Left cardiac atrium (tissue), 4 donors: Measurements from ENCODE around the gene C9orf152. TPM values are rescaled to one million over a fixed set of nuclear protein-coding genes. Genes with fewer than 3 reads are reported as not detected.
"Not testable (repeated sequence)": the region's sequence is repeated elsewhere in the genome, so short reads cannot be mapped to it uniquely, and the experiment has no call there.

Experiments used
- ATAC-seq, 2 donors: fragments of 200-7000 bp; cut with Tn5 transposase; one replicate each; pipeline ENCODE4 v1.9.1; 2020; ENCODE audit warnings: mild to moderate bottlenecking in 2 of 2, moderate library complexity in 2 of 2
- DNase-seq: peaks from one replicate; pipeline ENCODE4 v3.0.0-alpha.2; 2020
- intact Hi-C, 2 donors: fragments of 100-400 bp; cut with DNase I; formaldehyde crosslinking; loops; one replicate each; pipeline versions ENCODE4 v1.14.1 to v1.15.1; 2022 to 2023
- total RNA-seq, 2 donors: library from RNA; stranded (reverse); fragmentation: NEBNext Ultra II Directional; extraction: Animal tissue kit (Norgen Biotek cat#: 25700); gene quantifications; one replicate each; pipeline ENCODE4 v1.2.1, GENCODE V29; 2021
- donor health status: DM: no; HTN: yes; CAD: no.
- donor health status: DM: no; HTN: yes; CAD: no; lungs with severe emphysema.
- donor health status: DM: yes; HTN: yes; CAD: no.
- donor health status: Dilated cardiomyopathy.

The C9orf152 gene
- total RNA-seq, 2 donors from 2014 or later = not detected

DNA sequence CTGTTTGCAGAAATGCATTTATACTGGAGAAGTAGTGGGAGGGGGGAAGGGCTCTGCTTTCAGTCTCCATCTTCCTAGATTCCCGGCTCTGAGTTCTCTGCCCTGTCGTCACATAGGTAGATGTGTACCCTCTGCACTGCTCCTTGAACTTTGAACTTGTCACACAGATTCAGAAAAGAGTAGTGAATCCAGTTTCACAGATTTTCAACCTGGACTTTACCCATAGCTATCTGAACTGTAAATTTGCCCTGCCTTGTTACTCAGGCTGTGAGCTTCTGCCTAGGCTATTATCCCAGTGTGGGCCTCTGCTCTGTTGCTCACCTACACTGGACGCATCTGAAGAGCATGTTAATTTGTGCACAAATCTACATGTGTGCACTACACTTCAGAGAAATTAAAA lies 12.8 kb upstream of the C9orf152 start:
- no peak for ATAC-seq
- no peak for DNase-seq
- intact Hi-C loops = no loop called here

GRCh38 chr9:110217656-110218099 lies 9.7 kb upstream of the C9orf152 start:
- intact Hi-C loops = loop anchor here in 1 of 2 donors (10.0 kb wide), 1 partner anchor 313 kb away; no protein-coding TSS in a partner anchor
- DNase-seq (no peak), ATAC-seq (no peak)

GRCh38 chr9:110214586-110215355 lies 6.8 kb upstream of the C9orf152 start:
- intact Hi-C loops = loop anchor here in 1 of 2 donors (5.0 to 10.0 kb wide), 2 partner anchors 310 to 642 kb away; no protein-coding TSS in a partner anchor
- no peak for ATAC-seq
- DNase-seq = no peak

GRCh38 chr9:110214090-110214489 lies 6.1 kb upstream of the C9orf152 start:
- DNase-seq (no peak), ATAC-seq (no peak)
- intact Hi-C loops = loop anchor here in 1 of 2 donors (5.0 to 10.0 kb wide), 2 partner anchors 309 to 642 kb away; no protein-coding TSS in a partner anchor

- ATAC-seq (no peak), DNase-seq (no peak)
- intact Hi-C loops = loop anchor here in 1 of 2 donors (5.0 to 10.0 kb wide), 2 partner anchors 309 to 641 kb away; no protein-coding TSS in a partner anchor
These were observed 5.6 kb upstream of the C9orf152 start for GRCh38 chr9:110213413-110214044.

DNA sequence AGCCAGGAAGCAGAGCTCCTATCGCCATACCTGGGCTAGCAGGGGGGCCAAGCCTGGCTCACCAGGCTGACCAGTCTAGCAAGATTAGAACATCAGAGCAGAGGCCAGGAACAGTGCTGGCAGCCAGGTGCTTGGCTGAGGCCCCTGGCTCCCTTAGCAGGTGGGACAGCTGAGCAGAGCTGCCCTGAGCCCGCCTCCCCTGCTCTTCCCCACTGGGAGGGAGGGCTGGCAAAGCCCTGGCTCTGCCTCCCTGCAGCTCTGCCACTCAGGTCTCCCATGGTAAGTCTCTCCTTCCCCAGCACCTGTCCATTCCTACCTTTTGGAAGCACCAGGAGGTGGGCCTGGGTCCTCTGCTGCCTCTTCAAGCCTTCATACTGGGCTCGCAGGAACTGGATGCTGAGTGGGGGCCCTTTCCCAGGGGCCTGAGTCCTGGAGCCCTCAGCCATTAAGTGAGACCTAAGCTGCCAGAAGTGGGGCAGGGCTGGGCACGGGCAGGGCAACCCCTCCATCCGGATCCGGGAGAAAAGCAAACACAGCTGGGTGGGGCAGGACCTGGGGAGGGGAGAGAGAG lies 803 bp downstream of the C9orf152 start:
- intact Hi-C loops = no loop called here
- ATAC-seq (peak in 1 of 2 donors; percentile 18), DNase-seq (no peak)

DNA sequence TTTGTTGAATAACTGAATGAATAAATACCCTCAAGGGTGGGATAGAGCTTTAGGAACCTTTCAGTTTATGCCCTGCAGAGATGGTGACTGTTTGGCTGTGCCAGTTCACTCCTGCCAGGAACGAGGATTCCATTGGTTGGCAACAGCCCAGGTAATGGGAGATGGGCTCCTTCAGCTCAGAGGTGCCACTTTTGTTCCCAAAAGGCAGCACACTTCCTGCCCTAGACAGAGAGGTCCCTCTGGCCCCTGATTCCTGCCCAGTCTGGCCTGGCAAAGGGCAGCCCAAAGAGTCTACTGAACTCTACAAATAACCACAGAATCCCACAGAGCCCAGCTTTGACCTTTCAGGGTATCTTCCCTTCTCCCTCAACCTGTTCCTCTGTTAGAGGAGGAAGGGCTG lies 1.6 kb downstream of the C9orf152 start:
- ATAC-seq = no peak
- intact Hi-C loops = no loop called here
- no peak for DNase-seq

DNA sequence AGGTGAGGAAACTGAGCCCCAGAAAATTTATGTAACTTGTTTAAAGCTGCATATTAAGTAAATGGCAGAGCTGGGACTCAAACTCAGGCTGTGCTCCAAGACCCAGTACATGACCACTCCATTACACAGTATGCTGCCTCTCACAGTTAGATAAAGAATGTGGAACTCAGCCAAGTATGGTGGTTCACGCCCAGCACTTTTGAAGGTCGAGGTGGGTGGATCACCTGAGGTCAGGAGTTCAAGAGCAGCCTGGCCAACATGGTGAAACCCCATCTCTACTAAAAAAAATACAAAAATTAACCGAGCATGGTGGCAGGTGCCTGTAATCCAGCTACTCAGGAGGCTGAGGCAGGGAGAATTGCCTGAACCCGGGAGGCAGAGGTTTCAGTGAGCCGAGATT lies 2.3 kb downstream of the C9orf152 start:
- intact Hi-C loops, DNase-seq, ATAC-seq: not testable (repeated sequence)

DNA sequence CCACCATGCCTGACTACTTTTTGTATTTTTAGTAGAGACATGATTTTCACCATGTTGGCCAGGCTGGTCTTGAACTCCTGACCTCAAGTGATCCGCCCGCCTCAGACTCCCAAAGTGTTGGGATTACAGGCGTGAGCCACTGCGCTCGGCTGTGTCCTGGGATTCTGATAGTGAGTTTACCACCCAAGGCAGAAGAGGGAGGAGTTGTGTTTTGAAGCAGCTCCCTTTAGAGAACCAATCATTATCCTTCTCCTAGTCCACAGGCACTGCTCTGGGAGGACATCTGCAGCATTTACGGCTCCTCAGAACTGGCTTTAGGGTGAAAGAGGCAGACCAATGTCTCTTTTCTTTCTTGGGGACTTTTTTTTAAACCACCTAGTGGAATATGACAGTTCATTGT lies 5.7 kb downstream of the C9orf152 start:
- ATAC-seq (peak in 1 of 2 donors; percentile 50), DNase-seq (no peak)
- intact Hi-C loops = no loop called here

GRCh38 chr9:110199643-110200042 lies 8.3 kb downstream of the C9orf152 start:
- ATAC-seq = no peak
- intact Hi-C loops = no loop called here

DNA sequence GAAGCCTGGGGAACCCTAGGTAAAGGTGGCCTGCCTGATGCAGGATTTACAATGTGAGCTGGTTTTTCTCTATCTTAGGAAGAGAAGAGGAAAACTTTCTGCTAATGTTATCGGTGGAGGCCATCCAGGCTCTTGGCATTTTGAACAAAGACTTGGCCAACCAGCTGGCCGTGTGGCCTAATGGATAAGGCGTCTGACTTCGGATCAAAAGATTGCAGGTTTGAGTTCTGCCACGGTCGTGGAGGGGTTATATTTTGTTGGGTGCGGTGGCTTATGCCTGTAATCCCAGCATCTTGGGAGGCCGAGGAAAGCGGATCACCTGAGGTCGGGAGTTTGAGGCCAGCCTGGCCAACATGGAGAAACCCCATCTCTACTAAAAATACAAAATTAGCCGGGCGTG lies 9.6 kb downstream of the C9orf152 start:
- no peak for ATAC-seq
- intact Hi-C loops = no loop called here

More at GRCh38 chr9:110199643-110200042, 8.3 kb downstream of the C9orf152 start:
- no peak for DNase-seq

DNA sequence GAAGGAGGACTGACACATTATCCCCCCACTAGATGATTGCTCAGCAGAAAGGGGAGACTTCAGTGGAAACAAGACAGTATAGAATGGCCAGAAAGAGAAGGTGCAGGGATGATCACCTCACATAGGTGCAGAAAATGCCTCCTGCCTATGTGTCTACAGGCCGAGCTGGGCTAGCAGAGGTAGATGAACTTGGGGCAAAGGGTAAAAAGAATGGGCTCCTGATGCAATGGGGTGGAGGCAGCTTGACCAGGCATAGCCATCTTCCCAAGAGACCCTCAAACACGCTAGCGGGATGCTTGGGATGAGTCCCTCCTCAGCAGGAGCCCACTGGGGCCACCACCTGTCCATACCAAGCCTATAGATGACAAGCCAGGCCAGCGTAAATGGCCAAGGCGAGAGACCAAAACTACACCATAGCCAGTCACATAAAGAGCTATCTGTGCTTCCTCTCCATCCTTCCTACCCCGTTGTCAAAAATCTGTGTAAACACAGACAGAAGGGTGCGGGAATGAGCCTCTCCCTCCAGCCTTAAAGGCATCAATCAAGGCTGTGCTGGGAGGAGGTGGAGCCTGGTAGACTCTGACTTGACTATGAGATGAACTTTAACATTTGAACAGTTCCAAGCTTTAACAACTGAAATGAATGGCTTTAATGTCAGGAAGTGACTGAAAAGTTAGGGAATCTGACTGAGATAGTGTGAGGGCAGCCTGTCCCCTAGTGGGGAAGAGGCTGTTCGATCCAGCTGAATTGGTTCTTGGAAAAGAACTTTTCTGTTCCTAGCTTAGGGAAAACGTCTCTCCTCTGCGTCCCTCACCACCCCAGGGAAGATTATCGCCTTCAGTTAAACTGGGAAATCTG lies 10.4 kb downstream of the C9orf152 start:
- no peak for DNase-seq
- peak in 1 of 2 donors; percentile 14 for ATAC-seq
- intact Hi-C loops = no loop called here

More for the DNA sequence above, 9.6 kb downstream of the C9orf152 start:
- no peak for DNase-seq

DNA sequence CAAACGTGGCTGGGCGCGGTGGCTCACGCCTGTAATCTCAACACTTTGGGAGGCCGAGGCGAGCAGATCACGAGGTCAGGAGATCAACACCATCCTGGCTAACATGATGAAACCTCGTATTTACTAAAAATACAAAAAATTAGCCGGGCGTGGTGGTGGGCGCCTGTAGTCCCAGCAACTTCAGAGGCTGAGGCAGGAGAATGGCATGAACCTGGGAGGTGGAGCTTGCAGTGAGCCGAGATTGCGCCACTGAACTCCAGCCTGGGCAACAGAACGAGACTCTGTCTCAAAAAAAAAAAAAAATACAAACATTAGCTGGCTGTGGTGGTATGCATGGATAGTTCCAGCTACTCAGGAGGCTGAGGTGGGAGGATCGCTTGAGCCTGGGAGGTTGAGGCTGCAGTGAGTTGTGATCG lies 11.9 kb downstream of the C9orf152 start:
- DNase-seq, intact Hi-C loops, ATAC-seq: not testable (repeated sequence)

- ATAC-seq (peak; percentile 57 to 67), DNase-seq (no peak)
- intact Hi-C loops = no loop called here
These were observed 15.3 kb downstream of the C9orf152 start for GRCh38 chr9:110192531-110193261.

GRCh38 chr9:110191615-110192014 lies 16.3 kb downstream of the C9orf152 start:
- intact Hi-C loops = no loop called here
- ATAC-seq (no peak), DNase-seq (no peak)

GRCh38 chr9:110189559-110190320 lies 18.2 kb downstream of the C9orf152 start:
- DNase-seq (no peak), ATAC-seq (no peak)
- intact Hi-C loops = loop anchor here in 1 of 2 donors (5.0 kb wide), 2 partner anchors 358 to 433 kb away; no protein-coding TSS in a partner anchor

DNA sequence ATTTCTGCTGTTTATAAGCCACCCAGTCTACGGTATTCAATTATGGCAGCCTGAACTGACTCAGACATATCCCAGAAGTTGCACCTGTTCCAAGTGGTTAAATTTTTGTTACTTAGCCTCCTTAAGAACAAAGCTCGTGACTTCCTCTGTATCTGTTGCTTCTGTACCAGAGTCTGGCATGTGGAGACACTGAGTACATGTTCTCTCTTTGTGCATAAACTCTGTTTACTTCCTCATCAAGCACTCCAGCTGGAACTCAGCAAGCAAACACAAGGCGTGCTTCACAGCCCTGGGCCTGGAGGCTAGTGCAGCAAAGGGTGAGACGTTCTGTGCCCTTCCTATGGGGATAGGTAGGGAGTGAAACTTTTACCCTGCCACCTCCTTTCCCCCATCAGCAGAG lies 19.0 kb downstream of the C9orf152 start:
- no peak for DNase-seq
- intact Hi-C loops = loop anchor here in 1 of 2 donors (5.0 kb wide), 2 partner anchors 358 to 433 kb away; no protein-coding TSS in a partner anchor

More for the DNA sequence above, 19.0 kb downstream of the C9orf152 start:
- ATAC-seq = peak; percentile 45 to 64
